Fibroblast of the aortic adventitia (primary cell): ENCODE results near the gene USP24. TPM values are rescaled to one million over a fixed set of nuclear protein-coding genes. Genes with fewer than 3 reads are reported as not detected.
"Not testable (repeated sequence)": the region's sequence is repeated elsewhere in the genome, so short reads cannot be mapped to it uniquely, and the experiment has no call there.

Experiments used
- DNase-seq: peaks from one replicate; pipeline ENCODE4 v3.0.0-alpha.2; 2010; ENCODE audit warnings: low read depth
- H3K4me3 ChIP-seq: 2 replicates; pipeline ENCODE4 v1.5.1; 2011; ENCODE audit warnings: low read depth, mild to moderate bottlenecking, control low read depth, low read length, moderate library complexity
- small RNA-seq: library from RNA; depleted of rRNA; stranded (forward); fragments of <200 nt; gene quantifications from one replicate; pipeline ENCODE3, GENCODE V24; 2012
- total RNA-seq: library from RNA; depleted of rRNA; stranded (reverse); fragments of >200 nt; gene quantifications from 2 replicates; pipeline ENCODE4 v1.2.3, GENCODE V29; 2012; ENCODE audit warnings: low replicate concordance
- TF ChIP-seq, protein P1 (sequence below): IDR thresholded peaks from 2 replicates; pipeline ENCODE4 v1.5.1; 2011; ENCODE audit warnings: mild to moderate bottlenecking, low read length, control low read depth, inconsistent platforms; ENCODE audit not compliant: insufficient read depth

Gene USP24
- total RNA-seq, 1 donor, result 44.8 TPM

GRCh38 chr1:55035904-55036303, 179.3 kb downstream of the USP24 start:
- H3K4me3 ChIP-seq, result no peak overlapping the region
- no peak for DNase-seq
- TF ChIP-seq, protein P1, sequence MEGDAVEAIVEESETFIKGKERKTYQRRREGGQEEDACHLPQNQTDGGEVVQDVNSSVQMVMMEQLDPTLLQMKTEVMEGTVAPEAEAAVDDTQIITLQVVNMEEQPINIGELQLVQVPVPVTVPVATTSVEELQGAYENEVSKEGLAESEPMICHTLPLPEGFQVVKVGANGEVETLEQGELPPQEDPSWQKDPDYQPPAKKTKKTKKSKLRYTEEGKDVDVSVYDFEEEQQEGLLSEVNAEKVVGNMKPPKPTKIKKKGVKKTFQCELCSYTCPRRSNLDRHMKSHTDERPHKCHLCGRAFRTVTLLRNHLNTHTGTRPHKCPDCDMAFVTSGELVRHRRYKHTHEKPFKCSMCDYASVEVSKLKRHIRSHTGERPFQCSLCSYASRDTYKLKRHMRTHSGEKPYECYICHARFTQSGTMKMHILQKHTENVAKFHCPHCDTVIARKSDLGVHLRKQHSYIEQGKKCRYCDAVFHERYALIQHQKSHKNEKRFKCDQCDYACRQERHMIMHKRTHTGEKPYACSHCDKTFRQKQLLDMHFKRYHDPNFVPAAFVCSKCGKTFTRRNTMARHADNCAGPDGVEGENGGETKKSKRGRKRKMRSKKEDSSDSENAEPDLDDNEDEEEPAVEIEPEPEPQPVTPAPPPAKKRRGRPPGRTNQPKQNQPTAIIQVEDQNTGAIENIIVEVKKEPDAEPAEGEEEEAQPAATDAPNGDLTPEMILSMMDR, result no peak

DNA sequence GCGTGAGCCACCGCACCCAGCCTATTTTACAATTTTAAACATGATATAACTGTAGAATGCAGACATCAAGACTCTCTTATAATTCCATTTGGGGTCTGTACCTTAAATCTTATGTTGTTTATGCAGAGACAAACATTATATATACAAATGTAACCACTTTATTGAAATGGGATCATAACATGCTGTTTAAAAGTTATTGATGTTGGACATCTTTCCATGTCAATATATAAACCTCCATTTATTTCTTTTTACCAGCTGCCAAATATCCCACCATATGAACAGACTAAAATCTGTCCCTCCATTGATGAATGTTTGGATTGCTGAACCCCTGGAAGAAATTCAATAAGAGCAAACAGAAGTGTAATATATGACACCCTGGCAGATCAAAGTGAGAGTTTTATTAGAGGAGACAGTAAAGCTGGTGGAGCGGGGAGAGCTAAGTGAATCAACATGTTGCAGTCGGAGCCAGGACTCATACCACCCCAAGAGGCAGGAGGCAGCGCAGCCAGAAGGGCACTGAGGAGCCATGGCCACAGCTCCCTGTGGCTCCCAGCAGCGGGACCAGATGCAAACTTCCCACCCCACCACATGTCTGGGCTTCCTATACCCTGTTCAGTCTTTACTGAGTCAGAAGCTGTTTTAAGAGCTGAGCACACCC, 180.6 kb downstream of the USP24 start:
- TF ChIP-seq, protein P1, result no peak
- no peak overlapping the region for H3K4me3 ChIP-seq
- no peak for DNase-seq

DNA sequence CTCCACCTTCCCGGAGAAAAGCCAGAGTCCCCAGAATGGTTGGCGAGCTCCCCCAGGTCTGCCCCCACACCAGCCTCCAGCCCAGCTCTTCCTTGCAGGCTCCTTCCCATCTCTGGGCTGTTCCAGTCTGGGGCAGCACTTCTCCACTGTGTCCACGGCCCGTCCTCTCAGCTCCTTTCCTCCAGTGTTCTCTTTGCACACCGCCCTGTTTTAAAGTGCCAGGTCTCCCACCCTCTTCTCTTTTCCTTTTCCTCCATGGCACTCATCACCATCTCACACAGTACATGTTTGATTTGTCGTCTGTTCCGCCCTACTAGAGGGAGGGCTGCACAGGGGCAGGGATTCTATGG, 181.9 kb downstream of the USP24 start:
- H3K4me3 ChIP-seq, result no peak overlapping the region
- no peak for DNase-seq
- TF ChIP-seq, protein P1, result no peak

DNA sequence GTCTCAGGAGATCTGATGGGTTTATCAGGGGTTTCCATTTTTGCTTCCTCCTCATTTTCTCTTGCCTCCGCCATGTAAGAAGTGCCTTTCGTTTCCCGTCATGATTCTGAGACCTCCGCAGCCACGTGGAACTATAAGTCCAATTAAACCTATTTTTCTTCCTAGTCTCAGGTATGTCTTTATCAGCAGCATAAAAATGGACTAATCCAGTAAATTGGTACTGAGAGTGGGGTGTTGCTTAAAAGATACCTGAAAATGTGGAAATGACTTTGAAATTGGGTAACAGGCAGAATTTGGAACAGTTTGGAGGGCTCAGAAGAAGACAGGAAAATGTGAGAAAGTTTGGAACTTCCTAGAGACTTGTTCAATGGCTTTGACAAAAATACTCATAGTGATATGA, 184.1 kb downstream of the USP24 start:
- H3K4me3 ChIP-seq, DNase-seq: not testable (repeated sequence)

DNA sequence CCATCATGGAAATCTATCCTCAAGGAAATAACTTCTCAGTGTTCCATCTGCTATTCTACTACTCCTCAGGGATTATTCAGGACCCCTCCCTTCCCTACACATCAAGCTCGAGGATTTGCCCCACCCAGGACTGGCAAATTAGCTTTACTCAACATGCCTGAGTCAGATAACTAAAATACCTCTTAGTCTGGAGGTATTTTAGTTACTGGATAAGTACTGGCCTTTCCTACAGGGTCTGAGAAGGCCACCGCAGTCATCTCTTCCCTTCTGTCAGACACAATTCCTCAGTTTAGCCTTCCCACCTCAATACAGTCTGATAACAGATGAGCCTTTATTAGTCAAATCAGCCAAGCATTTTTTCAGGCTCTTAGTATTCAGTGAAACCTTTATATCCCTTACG, 188.5 kb downstream of the USP24 start:
- DNase-seq, H3K4me3 ChIP-seq: not testable (repeated sequence)

- not testable (repeated sequence) for H3K4me3 ChIP-seq, DNase-seq
These were observed 191.0 kb downstream of the USP24 start for GRCh38 chr1:55024163-55024562.

DNA sequence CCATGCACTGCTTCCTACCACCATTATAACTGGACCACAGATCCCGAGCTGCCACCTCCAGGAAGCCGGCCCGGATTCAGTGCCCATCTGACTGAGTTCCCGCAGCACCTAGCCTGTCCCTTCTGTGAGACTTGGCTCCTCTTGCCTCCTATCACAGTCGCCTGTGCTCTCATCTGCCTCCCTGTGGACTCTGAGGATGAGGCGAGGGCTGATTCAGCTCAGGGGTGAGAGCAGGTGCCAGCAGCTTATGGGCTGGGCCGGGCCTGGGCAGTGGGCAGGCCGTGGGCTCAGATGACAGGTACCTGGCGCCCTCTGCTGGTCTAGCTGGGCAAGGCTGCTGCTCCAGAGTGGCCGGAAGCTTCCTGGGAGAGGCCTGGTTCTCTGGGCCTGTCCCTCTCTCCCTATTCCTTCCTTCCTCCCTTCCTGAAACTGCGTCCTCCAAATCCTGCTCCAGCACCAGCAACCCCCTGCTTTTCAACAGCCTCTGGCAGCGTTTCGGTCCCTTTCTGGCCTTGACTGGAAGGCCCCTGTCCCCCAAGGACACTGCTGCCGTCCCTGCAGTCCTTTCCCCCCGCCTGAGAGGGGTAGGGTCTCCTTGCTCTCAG, 193.1 kb downstream of the USP24 start:
- DNase-seq, result peak; percentile 86
- TF ChIP-seq, protein P1, result peak; percentile 91
- no peak overlapping the region for H3K4me3 ChIP-seq

DNA sequence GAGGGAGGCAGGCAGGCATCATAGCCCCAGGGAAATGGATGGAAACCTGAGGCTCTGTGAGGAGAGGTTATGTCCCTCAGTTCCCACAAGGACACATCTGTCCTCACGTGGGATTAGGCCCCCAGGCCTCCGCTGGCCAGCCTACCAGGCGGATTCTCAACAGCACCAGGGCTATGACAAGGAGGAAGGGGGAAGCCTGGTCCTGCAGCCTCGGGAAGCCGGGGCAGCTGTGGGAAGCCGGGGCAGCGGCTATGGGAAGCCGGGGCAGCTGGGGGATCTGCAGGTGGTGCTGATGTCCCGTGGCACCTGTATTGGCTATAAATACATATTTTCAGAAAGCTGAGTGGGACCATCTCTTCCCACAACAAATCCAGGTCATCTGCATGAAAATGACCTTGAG, 196.8 kb downstream of the USP24 start:
- DNase-seq, result no peak
- H3K4me3 ChIP-seq, result no peak overlapping the region
- TF ChIP-seq, protein P1, result no peak

Small RNA genes lying within 50 kb of the gene (small RNA-seq; reads per million reads assigned to genes)
- gene MIR4422, result 2.3 reads per million, percentile 73 among the genes with 10 or more reads in this experiment

Other genes starting within 250 kb of the USP24 start
- 0.18 TPM in 1 of 2 replicates, not detected in the other for gene TMEM61, start 234.7 kb downstream of the USP24 start, total RNA-seq
- not detected in 2 replicates for gene BSND, start 216.4 kb downstream of the USP24 start, total RNA-seq
- gene PCSK9, start 175.8 kb downstream of the USP24 start, total RNA-seq, result 1.1 and 2.5 TPM in 2 replicates